Tibial nerve (tissue), 4 donors: ENCODE measurements around the gene NIF3L1. TPM values are rescaled to one million over a fixed set of nuclear protein-coding genes. Genes with fewer than 3 reads are reported as not detected.

Experiments
- DNase-seq, 2 donors: peaks; one replicate each; pipeline ENCODE4 v3.0.0-alpha.2; 2019; ENCODE audit warnings: low spot score in 2 of 2
- H3K27ac ChIP-seq, 4 donors: fragments of 200-600 bp; sonication (generic) in 3 of 4; one replicate each; pipeline ENCODE4 v1.5.1; 2017 to 2019; ENCODE audit warnings: mild to moderate bottlenecking in 1 of 4
- H3K27me3 ChIP-seq, 2 donors: fragments of 200-600 bp; sonication (generic) in 1 of 2; one replicate each; pipeline versions ENCODE4 v1.5.1 to v1.6.0; 2017 to 2019
- H3K36me3 ChIP-seq, 3 donors: fragments of 200-600 bp; sonication (generic); one replicate each; pipeline ENCODE4 v1.5.1; 2018 to 2019
- H3K4me1 ChIP-seq, 4 donors: fragments of 200-600 bp; sonication (generic) in 3 of 4; one replicate each; pipeline ENCODE4 v1.5.1; 2017 to 2019
- H3K4me3 ChIP-seq, 4 donors: fragments of 200-600 bp; sonication (generic) in 3 of 4; one replicate each; pipeline ENCODE4 v1.5.1; 2017 to 2019; ENCODE audit warnings: mild to moderate bottlenecking in 1 of 4, moderate library complexity in 1 of 4
- H3K9me3 ChIP-seq, 4 donors: fragments of 200-600 bp; sonication (generic) in 3 of 4; one replicate each; pipeline ENCODE4 v1.5.1; 2017 to 2019
- CTCF ChIP-seq, 5 experiments: fragments of 200-600 bp in 3 of 5; fragments of 450-650 bp in 2 of 5; sonication (generic) in 3 of 5; IDR thresholded peaks; one replicate each; pipeline ENCODE4 v1.5.1; 2016 to 2019; ENCODE audit warnings: antibody characterized with exemption in 5 of 5, mild to moderate bottlenecking in 3 of 5, moderate library complexity in 2 of 5
- EP300 ChIP-seq, 2 donors: sonication (generic); formaldehyde crosslinking; IDR thresholded peaks; one replicate each; pipeline ENCODE4 v1.6.1; 2017; ENCODE audit warnings: antibody characterized with exemption in 2 of 2, mild to moderate bottlenecking in 1 of 2
- POLR2A ChIP-seq, 2 donors: fragments of 450-650 bp; IDR thresholded peaks; one replicate each; pipeline ENCODE4 v1.6.1; 2017; ENCODE audit warnings: antibody characterized with exemption in 2 of 2, mild to moderate bottlenecking in 2 of 2, moderate library complexity in 2 of 2
- WGBS, 2 donors: methylation state at CpG; one replicate each; pipeline ENCODE4 v1.1.5; 2018; 5-methylcytosine and 5-hydroxymethylcytosine counted together
- total RNA-seq, 4 donors: library from RNA; depleted of rRNA; stranded (reverse); fragments of >200 nt; gene quantifications; one replicate each; pipeline ENCODE4 v1.1.0, GENCODE V29; 2016

NIF3L1 gene
- total RNA-seq, 4 donors from 2014 or later: 17.5 to 38.5 (median 21.5) TPM

GRCh38 chr2:200939832-200940231 lies 50.7 kb downstream of the NIF3L1 start:
- peaks cover 0 to 81% (median 0%) of the 10 kb centered on the region in 3 donors for H3K36me3 ChIP-seq
- 91% methylated on average over 1 of the region's 1 CpG for WGBS, 2 donors
- H3K27me3 ChIP-seq: no peaks in the 10 kb centered on the region
- no peak for TF ChIP-seq CTCF (IDR thresholded peaks at IDR 0.05)
- no peak for TF ChIP-seq EP300 (IDR thresholded peaks at IDR 0.05)
- no peak for TF ChIP-seq POLR2A (IDR thresholded peaks at IDR 0.05)
- H3K9me3 ChIP-seq: no peaks in the 10 kb centered on the region
- H3K4me3 ChIP-seq: no peak overlapping the region
- H3K4me1 ChIP-seq: no peaks in the 10 kb centered on the region
- no peak overlapping the region for H3K27ac ChIP-seq
- no peak for DNase-seq

GRCh38 chr2:200943527-200944105 lies 54.4 kb downstream of the NIF3L1 start:
- Histone ChIP-seq H3K36me3 (peaks cover 0 to 84% (median 3%) of the 10 kb centered on the region in 3 donors), H3K27ac (no peak overlapping the region), H3K4me3 (no peak overlapping the region), H3K9me3 (no peaks in the 10 kb centered on the region), H3K4me1 (no peaks in the 10 kb centered on the region), H3K27me3 (no peaks in the 10 kb centered on the region)
- TF ChIP-seq CTCF (IDR thresholded peaks at IDR 0.05) (no peak), EP300 (IDR thresholded peaks at IDR 0.05) (no peak), POLR2A (IDR thresholded peaks at IDR 0.05) (no peak)
- 76 to 79% methylated on average over 1 of the region's 1 CpG for WGBS, 2 donors
- no peak for DNase-seq

GRCh38 chr2:200944467-200945394 lies 55.6 kb downstream of the NIF3L1 start:
- no peak for DNase-seq
- Histone ChIP-seq H3K27me3 (no peaks in the 10 kb centered on the region), H3K4me1 (no peaks in the 10 kb centered on the region), H3K9me3 (no peaks in the 10 kb centered on the region), H3K4me3 (no peak overlapping the region), H3K27ac (no peak overlapping the region), H3K36me3 (peaks cover 0 to 84% (median 3%) of the 10 kb centered on the region in 3 donors)
- 86 to 91% methylated on average over 11 to 12 of the region's 12 CpGs for WGBS, 2 donors
- TF ChIP-seq POLR2A (IDR thresholded peaks at IDR 0.05) (no peak), CTCF (IDR thresholded peaks at IDR 0.05) (no peak), EP300 (IDR thresholded peaks at IDR 0.05) (no peak)

- H3K36me3 ChIP-seq: peaks cover 0 to 84% (median 3%) of the 10 kb centered on the region in 3 donors
- WGBS, 2 donors: 95 to 97% methylated on average over 4 of the region's 4 CpGs
Measured at GRCh38 chr2:200945395-200945729, 56.2 kb downstream of the NIF3L1 start.

More at GRCh38 chr2:200945395-200945729, 56.2 kb downstream of the NIF3L1 start:
- Histone ChIP-seq H3K27ac (no peak overlapping the region), H3K27me3 (no peaks in the 10 kb centered on the region), H3K4me3 (no peak overlapping the region), H3K9me3 (no peaks in the 10 kb centered on the region), H3K4me1 (no peaks in the 10 kb centered on the region)
- no peak for DNase-seq
- TF ChIP-seq POLR2A (IDR thresholded peaks at IDR 0.05): no peak
- TF ChIP-seq CTCF (IDR thresholded peaks at IDR 0.05): no peak
- no peak for TF ChIP-seq EP300 (IDR thresholded peaks at IDR 0.05)
